ENCODE measurements around the gene COA8.
"Not testable (repeated sequence)": the region's sequence is repeated elsewhere in the genome, so short reads cannot be mapped to it uniquely, and the experiment has no call there.

COA8 gene

GRCh38 chr14:103576371-103577024 lies 13.7 kb downstream of the COA8 start:
- no peak for DNase-seq (ENCODE audit: low spot score)

- DNase-seq (ENCODE audit: low spot score), result no peak
Observed at GRCh38 chr14:103578401-103579075, 15.8 kb downstream of the COA8 start.

- DNase-seq (ENCODE audit: low spot score), result no peak
Observed at GRCh38 chr14:103581206-103581605, 18.4 kb downstream of the COA8 start.

- DNase-seq (ENCODE audit: low spot score), result no peak
Observed at GRCh38 chr14:103581954-103582703, 19.4 kb downstream of the COA8 start.

- DNase-seq (ENCODE audit: low spot score), result no peak
Observed at GRCh38 chr14:103584326-103584915, 21.7 kb downstream of the COA8 start.

GRCh38 chr14:103593577-103593976 lies 30.8 kb downstream of the COA8 start:
- DNase-seq (ENCODE audit: low spot score), result peak; percentile 40

GRCh38 chr14:103594265-103594664 lies 31.5 kb downstream of the COA8 start:
- DNase-seq (ENCODE audit: low spot score), result no peak

- no peak for DNase-seq (ENCODE audit: low spot score)
Observed at GRCh38 chr14:103597623-103598377, 35.0 kb downstream of the COA8 start.

- no peak for DNase-seq (ENCODE audit: low spot score)
Observed at GRCh38 chr14:103600503-103600902, 37.7 kb downstream of the COA8 start.

- DNase-seq (ENCODE audit: low spot score), result no peak
Observed at GRCh38 chr14:103604620-103605019, 41.9 kb downstream of the COA8 start.

- peak; percentile 45 for DNase-seq (ENCODE audit: low spot score)
Observed at GRCh38 chr14:103606963-103607668, 44.4 kb downstream of the COA8 start.

- DNase-seq (ENCODE audit: low spot score), result no peak
Observed at GRCh38 chr14:103607822-103608221, 45.1 kb downstream of the COA8 start.

- DNase-seq (ENCODE audit: low spot score), result not testable (repeated sequence)
Observed at GRCh38 chr14:103609081-103609480, 46.3 kb downstream of the COA8 start.

- DNase-seq (ENCODE audit: low spot score), result no peak
Observed at GRCh38 chr14:103611215-103611614, 48.5 kb downstream of the COA8 start.

GRCh38 chr14:103613517-103613916 lies 50.8 kb downstream of the COA8 start:
- no peak for DNase-seq (ENCODE audit: low spot score)

- DNase-seq (ENCODE audit: low spot score), result no peak
Observed at GRCh38 chr14:103616635-103617300, 54.0 kb downstream of the COA8 start.

- no peak for DNase-seq (ENCODE audit: low spot score)
Observed at GRCh38 chr14:103619057-103619456, 56.3 kb downstream of the COA8 start.

GRCh38 chr14:103621860-103622259 lies 59.1 kb downstream of the COA8 start:
- DNase-seq (ENCODE audit: low spot score), result no peak

- DNase-seq (ENCODE audit: low spot score), result no peak
Observed at GRCh38 chr14:103623308-103623707, 60.5 kb downstream of the COA8 start.

GRCh38 chr14:103623883-103624482 lies 61.2 kb downstream of the COA8 start:
- no peak for DNase-seq (ENCODE audit: low spot score)
